HepG2 (cell line): ENCODE data around the gene P2RY12. TPM values are rescaled to one million over a fixed set of nuclear protein-coding genes. Genes with fewer than 3 reads are reported as not detected.

Source experiments
- ZNF761 ChIP-seq: sonication (generic); formaldehyde crosslinking; conservative IDR thresholded peaks from 2 replicates; pipeline ENCODE4 v1.4.0; 2020; ENCODE audit warnings: mild to moderate bottlenecking, missing genetic modification reagents
- polyA plus RNA-seq, 8 experiments: library from polyadenylated mRNA; depleted of rRNA in 3 of 8; stranded (reverse) in 7 of 8; unstranded in 1 of 8; fragments of >200 nt; fragmentation: Illumina TruSeq in 4 of 8; extraction: Trizol in 4 of 8; gene quantifications; 2 replicates each; pipeline versions ENCODE4 v1.2.1 to v1.2.3, GENCODE V29; 2011 to 2016; ENCODE audit warnings: low read depth in 4 of 8, missing spikeins in 1 of 8, mixed read lengths in 1 of 8; ENCODE audit not compliant: insufficient read depth in 1 of 8
- total RNA-seq, 5 experiments: library from RNA; depleted of rRNA; stranded (reverse); fragments of >200 nt; fragmentation: Illumina TruSeq; extraction: Trizol; gene quantifications; 2 replicates each; pipeline ENCODE4 v1.2.3, GENCODE V29; 2016; ENCODE audit warnings: low read depth in 1 of 5
- TF ChIP-seq, protein P1 (sequence below): sonication (generic); formaldehyde crosslinking; IDR thresholded peaks from 2 replicates; pipeline ENCODE4 v1.5.0; 2020; ENCODE audit warnings: mild to moderate bottlenecking, missing genetic modification reagents, borderline replicate concordance
- TF ChIP-seq, protein P2 (sequence below): sonication (generic); formaldehyde crosslinking; IDR thresholded peaks from 2 replicates; pipeline ENCODE4 v1.8.1; 2023; ENCODE audit warnings: missing genetic modification reagents, mild to moderate bottlenecking, borderline replicate concordance

Gene P2RY12
- total and polyA plus RNA-seq, 2 of the 13 experiments (the other 11 are each of a cell fraction or from before 2014, with no cell fraction given) = not detected

DNA sequence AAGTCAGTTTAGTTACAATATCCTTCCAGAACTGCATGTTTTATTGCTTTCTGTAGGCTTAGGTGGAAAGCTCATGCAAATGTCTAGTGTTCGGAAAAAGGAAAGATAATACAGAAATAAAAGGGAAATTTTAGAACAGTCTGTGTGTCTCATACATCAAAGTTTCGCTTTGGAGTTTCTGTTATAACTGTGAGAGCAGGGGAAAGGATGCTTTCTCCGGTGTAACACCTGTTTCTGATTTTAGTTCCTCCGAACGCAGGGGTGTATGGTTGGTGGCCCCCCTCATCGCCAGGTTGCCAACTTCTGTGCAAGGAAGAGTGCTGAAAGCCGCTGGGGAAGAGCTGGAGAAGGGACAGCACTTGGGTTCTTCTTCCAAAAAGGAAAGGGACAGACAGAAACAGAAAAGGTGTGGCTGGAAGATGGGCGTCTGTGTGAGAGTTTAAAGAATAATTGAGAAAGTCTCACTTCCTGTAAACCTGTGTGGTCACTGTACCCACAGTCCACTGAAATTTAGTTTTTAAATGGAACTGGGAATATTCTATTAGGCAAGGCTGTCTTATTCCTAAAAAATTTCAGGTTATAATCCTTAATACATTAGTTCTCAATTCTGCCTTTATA is 6.7 kb downstream of the P2RY12 start (continued):
- TF ChIP-seq, protein P1, sequence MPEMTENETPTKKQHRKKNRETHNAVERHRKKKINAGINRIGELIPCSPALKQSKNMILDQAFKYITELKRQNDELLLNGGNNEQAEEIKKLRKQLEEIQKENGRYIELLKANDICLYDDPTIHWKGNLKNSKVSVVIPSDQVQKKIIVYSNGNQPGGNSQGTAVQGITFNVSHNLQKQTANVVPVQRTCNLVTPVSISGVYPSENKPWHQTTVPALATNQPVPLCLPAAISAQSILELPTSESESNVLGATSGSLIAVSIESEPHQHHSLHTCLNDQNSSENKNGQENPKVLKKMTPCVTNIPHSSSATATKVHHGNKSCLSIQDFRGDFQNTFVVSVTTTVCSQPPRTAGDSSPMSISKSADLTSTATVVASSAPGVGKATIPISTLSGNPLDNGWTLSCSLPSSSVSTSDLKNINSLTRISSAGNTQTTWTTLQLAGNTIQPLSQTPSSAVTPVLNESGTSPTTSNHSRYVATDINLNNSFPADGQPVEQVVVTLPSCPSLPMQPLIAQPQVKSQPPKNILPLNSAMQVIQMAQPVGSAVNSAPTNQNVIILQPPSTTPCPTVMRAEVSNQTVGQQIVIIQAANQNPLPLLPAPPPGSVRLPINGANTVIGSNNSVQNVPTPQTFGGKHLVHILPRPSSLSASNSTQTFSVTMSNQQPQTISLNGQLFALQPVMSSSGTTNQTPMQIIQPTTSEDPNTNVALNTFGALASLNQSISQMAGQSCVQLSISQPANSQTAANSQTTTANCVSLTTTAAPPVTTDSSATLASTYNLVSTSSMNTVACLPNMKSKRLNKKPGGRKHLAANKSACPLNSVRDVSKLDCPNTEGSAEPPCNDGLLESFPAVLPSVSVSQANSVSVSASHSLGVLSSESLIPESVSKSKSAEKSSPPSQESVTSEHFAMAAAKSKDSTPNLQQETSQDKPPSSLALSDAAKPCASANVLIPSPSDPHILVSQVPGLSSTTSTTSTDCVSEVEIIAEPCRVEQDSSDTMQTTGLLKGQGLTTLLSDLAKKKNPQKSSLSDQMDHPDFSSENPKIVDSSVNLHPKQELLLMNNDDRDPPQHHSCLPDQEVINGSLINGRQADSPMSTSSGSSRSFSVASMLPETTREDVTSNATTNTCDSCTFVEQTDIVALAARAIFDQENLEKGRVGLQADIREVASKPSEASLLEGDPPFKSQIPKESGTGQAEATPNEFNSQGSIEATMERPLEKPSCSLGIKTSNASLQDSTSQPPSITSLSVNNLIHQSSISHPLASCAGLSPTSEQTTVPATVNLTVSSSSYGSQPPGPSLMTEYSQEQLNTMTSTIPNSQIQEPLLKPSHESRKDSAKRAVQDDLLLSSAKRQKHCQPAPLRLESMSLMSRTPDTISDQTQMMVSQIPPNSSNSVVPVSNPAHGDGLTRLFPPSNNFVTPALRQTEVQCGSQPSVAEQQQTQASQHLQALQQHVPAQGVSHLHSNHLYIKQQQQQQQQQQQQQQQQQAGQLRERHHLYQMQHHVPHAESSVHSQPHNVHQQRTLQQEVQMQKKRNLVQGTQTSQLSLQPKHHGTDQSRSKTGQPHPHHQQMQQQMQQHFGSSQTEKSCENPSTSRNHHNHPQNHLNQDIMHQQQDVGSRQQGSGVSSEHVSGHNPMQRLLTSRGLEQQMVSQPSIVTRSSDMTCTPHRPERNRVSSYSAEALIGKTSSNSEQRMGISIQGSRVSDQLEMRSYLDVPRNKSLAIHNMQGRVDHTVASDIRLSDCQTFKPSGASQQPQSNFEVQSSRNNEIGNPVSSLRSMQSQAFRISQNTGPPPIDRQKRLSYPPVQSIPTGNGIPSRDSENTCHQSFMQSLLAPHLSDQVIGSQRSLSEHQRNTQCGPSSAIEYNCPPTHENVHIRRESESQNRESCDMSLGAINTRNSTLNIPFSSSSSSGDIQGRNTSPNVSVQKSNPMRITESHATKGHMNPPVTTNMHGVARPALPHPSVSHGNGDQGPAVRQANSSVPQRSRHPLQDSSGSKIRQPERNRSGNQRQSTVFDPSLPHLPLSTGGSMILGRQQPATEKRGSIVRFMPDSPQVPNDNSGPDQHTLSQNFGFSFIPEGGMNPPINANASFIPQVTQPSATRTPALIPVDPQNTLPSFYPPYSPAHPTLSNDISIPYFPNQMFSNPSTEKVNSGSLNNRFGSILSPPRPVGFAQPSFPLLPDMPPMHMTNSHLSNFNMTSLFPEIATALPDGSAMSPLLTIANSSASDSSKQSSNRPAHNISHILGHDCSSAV (CRISPR knock-in tag) = no peak
- TF ChIP-seq, protein P2, sequence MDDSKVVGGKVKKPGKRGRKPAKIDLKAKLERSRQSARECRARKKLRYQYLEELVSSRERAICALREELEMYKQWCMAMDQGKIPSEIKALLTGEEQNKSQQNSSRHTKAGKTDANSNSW (CRISPR knock-in tag) = no peak
- no peak for TF ChIP-seq ZNF761
- TF ChIP-seq, all 625 proteins: peak for 0
